GM12872 (cell line): ENCODE results near the gene AKAP13.

ENCODE experiments used
- CTCF ChIP-seq: IDR thresholded peaks from 3 replicates; pipeline ENCODE4 v1.5.1; 2011; ENCODE audit warnings: low read depth, mild to moderate bottlenecking, low read length, moderate library complexity; ENCODE audit not compliant: insufficient read depth

AKAP13 gene

GRCh38 chr15:85427286-85428028, 47.1 kb downstream of the AKAP13 start:
- TF ChIP-seq CTCF = no peak

GRCh38 chr15:85429522-85429921, 49.1 kb downstream of the AKAP13 start:
- no peak for TF ChIP-seq CTCF

GRCh38 chr15:85430406-85431204, 50.2 kb downstream of the AKAP13 start:
- no peak for TF ChIP-seq CTCF

- TF ChIP-seq CTCF = no peak
Measured at GRCh38 chr15:85439996-85440395, 59.6 kb downstream of the AKAP13 start.

- TF ChIP-seq CTCF = no peak
Measured at GRCh38 chr15:85440451-85440850, 60.0 kb downstream of the AKAP13 start.

- TF ChIP-seq CTCF = no peak
Measured at GRCh38 chr15:85443046-85443445, 62.6 kb downstream of the AKAP13 start.

- TF ChIP-seq CTCF = no peak
Measured at GRCh38 chr15:85443593-85444087, 63.2 kb downstream of the AKAP13 start.
